ENCODE data around the gene CELF2.

CELF2 gene

GRCh38 chr10:11367505-11367904 is 349.8 kb downstream of the CELF2 start:
- no peak for DNase-seq

- no peak for DNase-seq
These were observed 356.1 kb downstream of the CELF2 start for GRCh38 chr10:11373717-11374171.

GRCh38 chr10:11377267-11377666 is 359.6 kb downstream of the CELF2 start:
- no peak for DNase-seq

- no peak for DNase-seq
These were observed 361.2 kb downstream of the CELF2 start for GRCh38 chr10:11378835-11379234.

- DNase-seq = no peak
These were observed 362.1 kb downstream of the CELF2 start for GRCh38 chr10:11379771-11380170.

- no peak for DNase-seq
These were observed 363.4 kb downstream of the CELF2 start for GRCh38 chr10:11381023-11381422.

GRCh38 chr10:11381511-11381910 is 363.8 kb downstream of the CELF2 start:
- DNase-seq = no peak

- no peak for DNase-seq
These were observed 364.5 kb downstream of the CELF2 start for GRCh38 chr10:11382187-11382586.

- no peak for DNase-seq
These were observed 368.4 kb downstream of the CELF2 start for GRCh38 chr10:11386044-11386443.
